ENCODE results near the gene RAET1E.

Gene RAET1E

DNA sequence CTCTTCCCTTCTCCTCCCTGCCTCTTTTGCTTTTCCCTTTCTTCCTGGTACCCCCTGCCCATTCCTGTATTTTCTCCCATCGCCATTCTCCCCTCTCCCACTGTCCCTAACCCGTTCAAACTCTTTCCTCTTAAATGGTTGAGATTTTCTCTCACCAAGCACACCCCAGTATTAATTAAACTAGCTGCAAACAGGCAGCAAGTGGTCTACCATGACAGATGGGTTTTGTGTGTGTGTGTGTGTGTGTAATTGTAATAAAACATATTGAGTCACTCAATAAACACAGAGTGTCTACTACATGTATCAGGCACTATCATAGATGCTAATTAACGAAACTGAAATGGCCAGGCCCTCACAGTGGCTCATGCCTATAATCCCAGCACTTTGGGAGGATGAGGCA lies 6.7 kb downstream of the RAET1E start:
- no peaks in the 10 kb centered on the region for H3K4me1 ChIP-seq (ENCODE audit: control insufficient read depth in 1 of 2, insufficient read depth in 1 of 2, low read depth in 1 of 2, low read length in 1 of 2)
- no peak for TF ChIP-seq CTCF (IDR thresholded peaks at IDR 0.05)
- no peaks in the 10 kb centered on the region for H3K9me3 ChIP-seq
- no peak overlapping the region for H3K27ac ChIP-seq
- H3K27me3 ChIP-seq, result peaks cover 4% of the 10 kb centered on the region
- no peak overlapping the region for H3K4me3 ChIP-seq (ENCODE audit: low read depth in 1 of 2, low read length in 1 of 2)
- H3K36me3 ChIP-seq, result no peaks in the 10 kb centered on the region

DNA sequence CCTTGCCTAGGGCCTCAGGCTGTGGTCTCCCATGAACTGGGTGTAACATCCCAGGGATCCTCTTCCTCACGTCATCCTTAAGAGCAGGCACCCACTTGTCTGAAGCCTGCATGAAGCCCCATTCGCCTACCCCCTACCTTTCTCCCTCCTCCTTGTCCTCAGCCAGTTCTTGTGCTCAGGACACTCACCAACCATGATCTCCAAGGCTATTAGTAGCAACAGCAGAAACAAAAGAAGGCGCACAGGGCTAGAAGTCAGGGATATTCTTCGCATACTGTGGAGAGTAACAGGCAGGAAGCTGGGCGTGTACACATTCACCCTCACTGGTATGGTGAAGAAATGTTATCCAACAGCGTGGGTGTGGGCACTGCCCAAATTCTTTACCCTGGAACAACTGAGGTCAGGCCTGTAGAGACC lies 7.3 kb downstream of the RAET1E start:
- H3K4me1 ChIP-seq (ENCODE audit: control insufficient read depth in 1 of 2, insufficient read depth in 1 of 2, low read depth in 1 of 2, low read length in 1 of 2), result no peaks in the 10 kb centered on the region

GRCh38 chr6:149889326-149889725 lies 8.6 kb downstream of the RAET1E start:
- H3K4me1 ChIP-seq (ENCODE audit: control insufficient read depth in 1 of 2, insufficient read depth in 1 of 2, low read depth in 1 of 2, low read length in 1 of 2), result no peaks in the 10 kb centered on the region

More for the DNA sequence above, 7.3 kb downstream of the RAET1E start:
- H3K4me3 ChIP-seq (ENCODE audit: low read depth in 1 of 2, low read length in 1 of 2), result no peak overlapping the region
- H3K27me3 ChIP-seq, result peaks cover 4% of the 10 kb centered on the region
- H3K9me3 ChIP-seq, result no peaks in the 10 kb centered on the region
- TF ChIP-seq CTCF (IDR thresholded peaks at IDR 0.05), result no peak
- no peak overlapping the region for H3K27ac ChIP-seq
- no peaks in the 10 kb centered on the region for H3K36me3 ChIP-seq

DNA sequence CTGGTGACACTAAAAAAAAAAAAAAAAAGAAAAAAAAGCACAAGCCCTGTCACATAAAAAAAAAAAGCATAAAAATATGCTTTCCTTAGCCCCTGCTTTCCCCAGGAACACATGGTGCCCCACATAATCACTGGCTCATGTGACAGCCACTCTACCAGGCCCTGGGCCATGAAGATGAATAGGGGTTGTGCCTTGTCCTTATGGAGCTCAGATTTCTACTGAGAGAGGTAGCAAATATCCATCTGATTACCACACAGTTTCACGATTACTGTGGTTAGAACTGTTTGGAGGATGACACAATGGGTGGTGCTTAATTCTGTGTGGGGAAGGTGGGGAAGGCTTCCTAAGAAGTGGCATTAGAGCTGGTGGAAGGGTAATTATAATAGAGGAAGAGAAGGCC lies 9.3 kb downstream of the RAET1E start:
- no peak overlapping the region for H3K27ac ChIP-seq
- H3K36me3 ChIP-seq, result no peaks in the 10 kb centered on the region
- H3K4me3 ChIP-seq (ENCODE audit: low read depth in 1 of 2, low read length in 1 of 2), result no peak overlapping the region
- TF ChIP-seq CTCF (IDR thresholded peaks at IDR 0.05), result no peak
- no peaks in the 10 kb centered on the region for H3K9me3 ChIP-seq
- H3K4me1 ChIP-seq (ENCODE audit: control insufficient read depth in 1 of 2, insufficient read depth in 1 of 2, low read depth in 1 of 2, low read length in 1 of 2), result no peaks in the 10 kb centered on the region
- H3K27me3 ChIP-seq, result peaks cover 21% of the 10 kb centered on the region

More at GRCh38 chr6:149889326-149889725, 8.6 kb downstream of the RAET1E start:
- no peak for TF ChIP-seq CTCF (IDR thresholded peaks at IDR 0.05)
- Histone ChIP-seq H3K27ac (no peak overlapping the region), H3K36me3 (no peaks in the 10 kb centered on the region), H3K27me3 (peaks cover 14% of the 10 kb centered on the region), H3K9me3 (no peaks in the 10 kb centered on the region), H3K4me3 (ENCODE audit: low read depth in 1 of 2, low read length in 1 of 2) (no peak overlapping the region)

- Histone ChIP-seq H3K27me3 (peaks cover 27% of the 10 kb centered on the region), H3K4me3 (ENCODE audit: low read depth in 1 of 2, low read length in 1 of 2) (no peak overlapping the region), H3K9me3 (no peaks in the 10 kb centered on the region), H3K4me1 (ENCODE audit: control insufficient read depth in 1 of 2, insufficient read depth in 1 of 2, low read depth in 1 of 2, low read length in 1 of 2) (no peaks in the 10 kb centered on the region), H3K27ac (no peak overlapping the region), H3K36me3 (no peaks in the 10 kb centered on the region)
- TF ChIP-seq CTCF (IDR thresholded peaks at IDR 0.05), result no peak
Observed at GRCh38 chr6:149888093-149888492, 9.8 kb downstream of the RAET1E start.

- H3K27ac ChIP-seq, result no peak overlapping the region
- H3K4me3 ChIP-seq (ENCODE audit: low read depth in 1 of 2, low read length in 1 of 2), result no peak overlapping the region
- no peaks in the 10 kb centered on the region for H3K4me1 ChIP-seq (ENCODE audit: control insufficient read depth in 1 of 2, insufficient read depth in 1 of 2, low read depth in 1 of 2, low read length in 1 of 2)
- no peaks in the 10 kb centered on the region for H3K36me3 ChIP-seq
- TF ChIP-seq CTCF (IDR thresholded peaks at IDR 0.05), result no peak
- peaks cover 27% of the 10 kb centered on the region for H3K27me3 ChIP-seq
- H3K9me3 ChIP-seq, result no peaks in the 10 kb centered on the region
Observed at GRCh38 chr6:149887343-149887742, 10.6 kb downstream of the RAET1E start.
